Measurements from ENCODE around the gene NAV2.

DNA sequence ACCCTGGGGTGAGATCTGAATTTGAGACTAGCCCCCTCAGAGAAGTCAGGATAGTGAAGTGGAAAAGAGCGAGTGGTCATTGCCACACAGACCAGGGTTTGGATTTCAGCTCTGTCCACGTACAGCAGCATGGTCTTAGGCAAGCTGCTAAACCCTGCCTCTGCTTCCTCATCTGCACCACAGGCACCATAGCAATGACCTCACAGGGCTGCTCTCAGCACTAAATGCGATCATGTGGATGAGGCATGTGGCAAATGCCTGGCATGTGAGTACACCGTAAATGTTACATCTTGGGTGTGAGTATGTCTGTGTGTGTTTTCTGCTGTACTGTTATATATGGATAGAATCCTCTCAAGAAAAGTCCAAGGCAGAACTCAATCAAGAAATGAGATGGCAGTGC is 15.8 kb downstream of the NAV2 start:
- no peak for TF ChIP-seq POLR2A (IDR thresholded peaks at IDR 0.05; ENCODE audit: low read length)
- no peak for TF ChIP-seq GATA1 (IDR thresholded peaks at IDR 0.05; ENCODE audit: low read depth, low read length)

Measured in erythroblast (primary cell).